ENCODE measurements around the gene ACTG1.
"Not testable (repeated sequence)": the region's sequence is repeated elsewhere in the genome, so short reads cannot be mapped to it uniquely, and the experiment has no call there.

DNA sequence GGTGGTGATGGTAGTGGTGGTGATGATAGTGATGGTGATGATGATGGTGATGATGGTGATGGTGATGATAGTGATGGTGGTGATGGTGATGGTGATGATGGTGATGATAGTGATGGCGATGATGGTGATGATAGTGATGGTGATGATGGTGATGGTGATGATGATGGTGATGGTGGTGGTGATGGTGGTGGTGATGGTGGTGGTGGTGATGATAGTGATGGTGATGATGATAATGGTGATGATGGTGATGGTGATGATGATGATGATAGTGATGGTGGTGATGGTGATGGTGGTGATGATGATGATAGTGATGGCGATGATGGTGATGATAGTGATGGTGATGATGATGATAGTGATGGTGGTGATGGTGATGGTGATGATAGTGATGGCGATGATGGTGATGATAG lies 19.4 kb upstream of the ACTG1 start:
- TF ChIP-seq, protein P1, sequence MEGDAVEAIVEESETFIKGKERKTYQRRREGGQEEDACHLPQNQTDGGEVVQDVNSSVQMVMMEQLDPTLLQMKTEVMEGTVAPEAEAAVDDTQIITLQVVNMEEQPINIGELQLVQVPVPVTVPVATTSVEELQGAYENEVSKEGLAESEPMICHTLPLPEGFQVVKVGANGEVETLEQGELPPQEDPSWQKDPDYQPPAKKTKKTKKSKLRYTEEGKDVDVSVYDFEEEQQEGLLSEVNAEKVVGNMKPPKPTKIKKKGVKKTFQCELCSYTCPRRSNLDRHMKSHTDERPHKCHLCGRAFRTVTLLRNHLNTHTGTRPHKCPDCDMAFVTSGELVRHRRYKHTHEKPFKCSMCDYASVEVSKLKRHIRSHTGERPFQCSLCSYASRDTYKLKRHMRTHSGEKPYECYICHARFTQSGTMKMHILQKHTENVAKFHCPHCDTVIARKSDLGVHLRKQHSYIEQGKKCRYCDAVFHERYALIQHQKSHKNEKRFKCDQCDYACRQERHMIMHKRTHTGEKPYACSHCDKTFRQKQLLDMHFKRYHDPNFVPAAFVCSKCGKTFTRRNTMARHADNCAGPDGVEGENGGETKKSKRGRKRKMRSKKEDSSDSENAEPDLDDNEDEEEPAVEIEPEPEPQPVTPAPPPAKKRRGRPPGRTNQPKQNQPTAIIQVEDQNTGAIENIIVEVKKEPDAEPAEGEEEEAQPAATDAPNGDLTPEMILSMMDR (IDR thresholded peaks at IDR 0.05) = not testable (repeated sequence)
- not testable (repeated sequence) for TF ChIP-seq POLR2A (IDR thresholded peaks at IDR 0.05)

Data from testis (tissue), 2 donors.